Measurements from ENCODE around the gene FAM20C.

The FAM20C gene

DNA sequence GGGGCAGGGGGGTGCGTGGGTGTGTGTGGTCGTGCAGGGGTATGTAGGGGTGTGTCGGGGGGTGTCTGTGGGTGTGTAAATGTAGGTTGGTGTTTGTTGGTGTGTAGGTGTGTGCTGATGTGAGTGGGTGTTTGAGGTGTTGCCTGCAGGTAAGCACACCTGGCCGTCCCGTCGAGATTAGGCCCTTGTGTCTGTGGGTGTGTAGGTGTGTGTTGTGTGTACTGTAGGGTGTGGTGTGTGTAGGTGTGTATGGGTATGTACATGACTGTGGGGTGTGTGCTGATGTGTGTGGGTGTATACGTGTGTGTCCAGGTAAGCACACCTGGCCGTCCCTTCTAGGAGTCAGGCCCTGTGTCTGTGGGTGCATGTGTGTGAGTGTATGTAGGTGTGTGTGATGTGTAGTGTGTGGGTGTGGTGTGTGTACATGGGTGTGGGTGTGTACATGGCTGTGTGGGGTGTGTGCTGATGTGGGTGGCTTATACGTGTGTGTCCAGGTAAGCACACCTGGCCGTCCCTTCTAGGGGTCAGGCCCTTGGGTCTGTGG, 15.8 kb downstream of the FAM20C start:
- DNase-seq (ENCODE audit: low spot score) (no peak), FAIRE-seq (no peak)

DNA sequence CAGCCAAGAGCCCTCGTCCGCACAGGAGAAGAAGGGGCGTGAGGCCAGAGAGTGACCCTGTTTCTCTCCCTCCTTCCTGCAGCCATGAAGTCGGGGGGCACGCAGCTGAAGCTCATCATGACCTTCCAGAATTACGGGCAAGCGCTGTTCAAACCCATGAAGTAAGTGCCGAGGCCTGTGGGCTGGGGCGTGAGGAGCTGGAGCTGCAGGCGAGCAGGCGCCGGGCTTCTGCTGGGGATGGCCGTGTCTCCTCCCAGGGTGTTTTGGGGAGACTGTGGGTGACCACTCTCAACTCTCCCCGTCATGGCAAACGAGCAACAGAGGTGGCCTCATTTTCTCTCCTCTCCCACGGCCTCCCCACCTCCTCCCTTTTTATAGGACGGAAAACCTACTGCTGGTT, 16.4 kb downstream of the FAM20C start:
- no peak for DNase-seq (ENCODE audit: low spot score)
- FAIRE-seq, result no peak

DNA sequence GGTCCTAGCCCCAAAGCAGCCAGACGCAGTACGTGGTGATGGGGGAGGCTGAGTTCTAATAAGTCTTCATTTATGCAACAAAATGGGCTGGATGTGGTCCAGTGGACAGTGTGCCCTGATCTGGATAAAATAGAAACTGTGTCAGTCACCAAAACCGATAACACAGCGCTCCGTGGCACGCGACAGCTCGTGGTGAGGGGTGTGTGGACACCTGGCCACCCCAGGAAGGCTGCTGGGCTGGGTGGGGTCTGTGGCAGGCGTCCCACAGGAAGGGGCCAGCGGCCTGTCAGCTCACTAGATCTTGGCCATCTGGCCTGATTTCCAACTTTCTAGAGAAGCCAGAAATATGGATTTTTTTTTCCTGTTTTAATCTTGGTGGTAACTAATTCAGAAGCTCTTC, 17.0 kb downstream of the FAM20C start:
- DNase-seq (ENCODE audit: low spot score) (no peak), FAIRE-seq (no peak)

DNA sequence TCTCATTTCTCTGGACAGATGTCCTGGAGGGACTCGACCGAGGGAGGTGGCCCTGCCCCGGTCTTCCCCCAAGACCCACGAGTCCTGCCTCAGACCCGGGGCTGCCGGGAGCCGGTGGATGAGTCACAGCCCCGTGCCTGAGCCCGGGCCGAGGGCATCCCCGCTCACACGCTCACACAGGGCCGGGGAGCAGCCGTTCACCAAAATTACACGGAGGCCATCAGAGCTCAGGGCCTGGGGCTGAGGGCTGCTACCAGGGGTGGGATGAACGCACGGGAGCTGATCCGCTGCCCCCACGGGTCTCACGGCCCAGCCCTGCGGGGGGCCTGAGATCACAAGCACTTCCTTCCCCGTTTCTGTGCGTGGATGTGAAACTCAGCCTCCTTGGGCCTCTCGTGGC, 17.5 kb downstream of the FAM20C start:
- FAIRE-seq (no peak), DNase-seq (ENCODE audit: low spot score) (no peak)

DNA sequence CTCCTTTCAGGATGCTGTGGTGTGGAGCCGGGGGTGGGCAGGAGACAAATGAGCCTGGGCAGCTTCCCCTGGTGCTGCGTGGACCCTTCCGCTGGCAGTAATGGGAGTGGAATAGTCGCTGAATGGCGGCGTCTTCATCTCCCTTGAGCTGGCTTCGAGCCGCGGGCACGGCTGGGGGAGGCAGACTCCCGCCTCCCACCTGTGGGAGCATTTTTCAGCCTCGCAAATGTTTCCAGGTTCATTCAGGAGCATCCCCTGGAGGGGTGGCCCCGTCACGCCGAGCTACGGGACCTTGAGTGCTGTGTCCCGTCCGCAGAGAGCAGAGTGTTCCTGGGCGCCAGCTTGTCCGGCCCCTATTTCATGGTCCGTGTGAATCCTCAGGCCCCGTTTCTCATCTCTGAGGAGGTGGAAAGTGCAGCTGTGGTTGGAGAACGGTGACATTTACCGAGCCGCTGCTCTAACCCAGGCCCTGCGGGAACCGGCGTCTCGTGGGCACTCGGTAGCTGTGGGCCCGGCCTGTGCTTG, 18.1 kb downstream of the FAM20C start:
- DNase-seq (ENCODE audit: low spot score), result no peak
- FAIRE-seq, result no peak

DNA sequence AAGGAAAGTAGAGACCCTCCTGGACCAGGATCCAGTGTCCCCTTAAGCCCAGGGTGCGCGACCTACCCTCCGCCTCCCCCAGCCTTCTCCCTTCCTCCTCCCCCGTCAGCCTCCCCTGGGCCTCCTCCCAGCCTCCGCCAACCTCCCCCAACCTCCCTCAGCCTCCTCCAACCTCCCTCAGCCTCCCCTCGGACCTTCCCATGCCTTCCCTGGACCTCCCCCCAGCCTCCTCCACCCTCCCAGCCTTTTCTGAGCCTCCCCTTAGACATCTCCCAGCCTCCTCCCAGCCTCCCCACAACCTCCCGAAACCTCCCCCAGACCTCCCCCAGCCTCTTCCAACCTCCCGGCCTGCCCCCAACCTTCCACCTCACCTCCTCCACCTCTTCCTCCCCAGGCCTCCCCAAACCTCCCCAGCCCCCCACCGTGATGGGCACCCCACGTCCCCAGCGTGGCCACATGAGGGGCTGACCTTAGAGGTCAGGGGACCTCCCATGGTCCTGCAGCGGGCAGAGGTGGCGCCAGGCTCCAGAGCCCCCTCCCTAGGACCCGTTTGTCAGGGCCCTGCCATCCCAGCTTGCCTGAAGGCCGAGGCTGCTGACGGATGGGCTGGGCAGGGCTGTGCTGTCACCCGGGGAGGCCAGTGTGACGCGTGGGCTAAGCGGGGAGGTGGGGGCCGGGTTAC, 18.8 kb downstream of the FAM20C start:
- FAIRE-seq (no peak), DNase-seq (ENCODE audit: low spot score) (no peak)

DNA sequence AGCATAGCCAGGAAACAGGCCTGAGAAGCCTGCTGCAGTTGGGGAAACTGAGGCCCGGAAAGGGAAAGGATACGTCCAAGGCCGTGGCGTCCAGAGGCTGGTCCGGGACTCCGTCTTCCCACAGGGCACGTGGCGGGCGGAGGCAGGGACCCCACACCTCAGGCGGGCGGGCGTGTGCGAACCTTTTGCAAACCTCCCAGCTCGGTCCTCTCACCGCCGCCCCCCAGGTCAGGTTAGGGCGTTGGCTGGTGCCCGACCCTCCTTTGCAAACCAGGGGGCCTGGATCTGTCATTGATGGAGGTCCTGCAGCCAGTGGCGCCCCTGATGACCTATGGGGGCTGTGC, 19.3 kb downstream of the FAM20C start:
- no peak for DNase-seq (ENCODE audit: low spot score)

DNA sequence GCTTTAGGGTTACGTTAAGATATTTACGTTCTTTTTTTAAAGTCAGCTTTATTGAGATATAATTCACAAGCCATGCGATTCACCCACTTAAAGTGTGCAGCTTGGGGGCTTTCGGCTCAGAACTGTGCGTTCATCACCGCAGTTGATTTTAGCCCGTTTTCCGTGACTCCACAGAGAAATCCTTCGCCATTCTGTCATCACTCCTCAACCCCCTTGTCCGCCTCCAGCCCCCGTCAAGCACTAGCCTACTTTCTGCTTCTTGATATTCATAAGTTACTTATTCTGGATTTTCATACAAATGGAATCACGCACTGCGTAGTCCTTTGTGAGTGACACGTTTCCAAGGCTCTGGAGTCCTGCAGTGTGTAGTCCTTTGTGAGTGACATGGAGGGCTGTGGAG, 20.4 kb downstream of the FAM20C start:
- FAIRE-seq (no peak), DNase-seq (ENCODE audit: low spot score) (no peak)

More for the DNA sequence above, 19.3 kb downstream of the FAM20C start:
- no peak for FAIRE-seq

DNA sequence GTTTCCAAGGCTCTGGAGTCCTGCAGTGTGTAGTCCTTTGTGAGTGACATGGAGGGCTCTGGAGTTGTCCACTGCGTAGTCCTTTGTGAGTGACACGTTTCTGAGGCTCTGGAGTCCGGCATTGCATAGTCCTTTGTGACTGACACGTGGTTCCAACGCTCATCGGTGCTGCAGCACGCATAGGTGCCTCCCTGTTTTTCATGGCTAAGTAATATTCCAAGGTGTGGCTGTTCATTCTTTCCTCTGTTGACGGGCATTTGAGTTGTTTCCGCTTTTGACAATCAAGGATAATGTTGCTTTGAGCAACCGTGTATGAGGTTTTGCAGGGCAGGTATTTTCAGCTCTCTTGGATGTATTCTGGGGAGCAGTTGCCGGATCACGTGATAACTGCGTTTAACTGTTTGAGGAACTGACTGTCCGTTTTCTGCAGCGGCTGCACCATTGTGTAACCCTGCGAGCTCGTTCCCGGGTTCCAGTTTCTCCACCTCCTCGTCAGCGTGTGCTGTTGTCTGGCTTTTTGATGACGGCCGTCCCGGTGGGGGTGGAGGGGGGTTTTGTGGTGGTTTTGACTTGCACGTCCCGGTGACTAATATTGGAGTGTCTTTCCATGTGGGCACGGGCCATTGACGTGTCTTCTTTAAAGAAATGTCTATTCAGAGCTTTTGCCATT, 21.1 kb downstream of the FAM20C start:
- FAIRE-seq, result no peak
- DNase-seq (ENCODE audit: low spot score), result no peak

DNA sequence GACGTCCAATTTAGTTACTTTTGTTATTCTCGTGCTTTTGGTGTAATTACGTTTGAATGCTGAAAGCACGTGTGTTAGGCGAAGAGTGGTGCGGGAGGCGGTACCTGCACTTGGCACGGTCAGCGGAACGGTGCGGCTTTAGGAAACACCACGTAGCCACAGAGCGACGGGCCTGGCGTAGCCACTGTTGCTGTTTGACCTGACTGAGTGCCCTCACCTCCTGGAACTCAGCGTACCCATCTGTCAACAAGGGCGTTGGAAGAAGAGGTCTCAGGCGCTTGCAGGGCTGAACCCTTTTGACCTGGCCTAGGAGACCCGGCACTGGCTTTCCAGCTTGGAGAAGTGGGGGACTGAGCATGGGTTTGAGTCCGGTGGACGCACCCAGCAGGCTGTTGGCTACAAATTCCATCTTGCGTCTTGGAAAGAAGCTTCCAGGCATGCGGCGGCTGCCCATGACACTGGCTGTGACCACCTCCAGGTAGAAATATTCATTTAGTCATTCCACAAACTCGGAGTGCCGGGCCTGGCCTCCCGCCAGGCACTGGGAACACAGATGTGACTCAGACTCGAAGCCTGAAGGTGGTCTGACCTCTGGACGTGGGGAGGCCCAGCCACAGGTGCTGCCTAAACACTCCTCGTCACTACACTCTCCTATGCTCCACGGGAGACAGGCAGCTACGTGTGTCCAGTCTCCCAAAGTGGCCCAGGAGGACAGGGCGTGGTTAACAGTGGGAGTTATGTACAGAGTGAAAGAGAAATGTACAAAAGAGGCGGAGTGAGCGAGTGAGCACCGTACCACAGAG, 22.2 kb downstream of the FAM20C start:
- FAIRE-seq, result peak; percentile 89

DNA sequence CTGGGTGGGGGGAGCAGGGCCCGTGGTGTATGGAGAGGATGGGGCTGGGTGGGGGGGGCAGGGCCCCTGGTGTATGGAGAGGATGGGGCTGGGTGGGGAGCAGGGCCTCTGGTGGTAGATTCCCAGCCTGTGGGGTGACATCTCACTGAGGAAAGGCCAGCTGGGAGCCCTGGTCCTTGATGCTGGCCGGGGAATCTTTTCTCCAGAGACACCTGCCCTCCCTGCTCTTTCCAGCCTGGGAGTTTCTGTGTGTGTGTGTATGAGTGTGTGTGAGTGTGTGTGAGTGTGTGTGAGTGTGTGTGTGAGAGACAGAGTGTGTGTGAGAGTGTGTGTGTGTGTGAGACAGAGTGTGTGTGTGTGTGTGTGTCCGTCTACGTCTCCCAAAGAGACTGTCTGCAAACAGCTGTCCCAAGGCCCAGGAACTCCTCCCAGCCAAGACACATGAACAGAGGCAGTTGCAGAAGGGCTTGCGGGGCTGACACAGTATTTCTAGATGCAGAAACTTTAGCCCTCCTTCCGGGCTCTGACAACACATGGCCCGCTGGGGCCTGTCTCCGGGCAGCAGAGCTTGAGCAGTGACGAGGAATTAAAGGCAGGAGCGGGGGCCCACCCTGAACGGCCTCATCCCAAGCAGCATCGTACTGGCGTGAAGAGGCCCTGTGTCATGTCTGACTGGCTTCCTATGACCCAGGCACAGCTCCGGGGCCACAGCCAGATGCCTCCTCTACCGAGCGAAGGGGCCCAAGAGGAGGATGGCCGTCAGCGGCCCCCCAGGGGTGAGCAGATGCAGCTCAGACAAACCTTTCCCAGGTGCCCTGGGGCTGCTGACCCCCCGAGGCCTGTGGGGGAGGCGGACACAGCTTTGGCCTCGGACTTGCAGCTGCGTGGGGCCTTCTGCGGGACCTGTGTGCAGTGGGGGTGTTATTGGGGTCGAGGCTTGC, 24.3 kb downstream of the FAM20C start:
- no peak for DNase-seq (ENCODE audit: low spot score)
- no peak for FAIRE-seq

More for the DNA sequence above, 22.2 kb downstream of the FAM20C start:
- DNase-seq (ENCODE audit: low spot score), result peak; percentile 85

DNA sequence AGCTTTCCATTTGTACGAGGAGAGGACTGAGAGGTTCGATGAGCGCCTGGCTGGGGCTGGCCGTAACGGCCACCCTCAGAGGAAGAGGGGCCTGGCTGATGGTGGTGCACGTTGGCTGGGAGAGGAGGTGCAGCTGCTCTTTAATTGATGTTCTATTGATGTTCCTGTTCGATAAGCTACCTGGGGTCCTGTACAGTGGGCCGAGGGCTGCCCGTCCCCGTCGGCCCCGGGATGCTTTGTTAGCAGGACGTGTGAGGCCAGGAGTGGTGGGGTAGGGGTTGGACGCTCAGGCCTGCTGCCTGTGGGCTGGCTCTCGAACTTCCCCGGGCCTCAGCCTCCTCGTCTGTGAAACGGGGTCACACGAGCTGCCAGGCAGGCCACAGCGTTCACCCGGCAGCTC, 25.4 kb downstream of the FAM20C start:
- no peak for FAIRE-seq
- DNase-seq (ENCODE audit: low spot score), result no peak

DNA sequence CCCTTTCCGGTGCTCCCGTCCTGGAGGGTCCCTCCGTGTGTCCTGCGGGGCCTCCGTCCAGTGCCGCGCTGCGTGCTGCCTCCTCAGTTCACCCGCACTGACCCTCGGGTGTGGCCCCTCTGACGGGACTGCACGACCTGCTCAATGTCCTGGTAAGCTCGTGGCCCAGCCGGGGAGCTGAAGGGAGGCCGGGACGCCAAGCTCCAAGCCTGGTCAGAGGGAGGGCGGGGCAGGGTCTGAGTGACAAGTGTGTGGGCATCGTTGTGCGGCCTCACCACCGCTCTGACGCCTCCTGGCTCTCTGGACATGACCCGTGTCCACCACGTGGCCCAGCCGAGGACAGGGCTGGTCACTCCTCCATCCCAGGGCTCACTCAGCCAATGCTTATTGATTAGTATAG, 25.9 kb downstream of the FAM20C start:
- DNase-seq (ENCODE audit: low spot score), result no peak
- no peak for FAIRE-seq

DNA sequence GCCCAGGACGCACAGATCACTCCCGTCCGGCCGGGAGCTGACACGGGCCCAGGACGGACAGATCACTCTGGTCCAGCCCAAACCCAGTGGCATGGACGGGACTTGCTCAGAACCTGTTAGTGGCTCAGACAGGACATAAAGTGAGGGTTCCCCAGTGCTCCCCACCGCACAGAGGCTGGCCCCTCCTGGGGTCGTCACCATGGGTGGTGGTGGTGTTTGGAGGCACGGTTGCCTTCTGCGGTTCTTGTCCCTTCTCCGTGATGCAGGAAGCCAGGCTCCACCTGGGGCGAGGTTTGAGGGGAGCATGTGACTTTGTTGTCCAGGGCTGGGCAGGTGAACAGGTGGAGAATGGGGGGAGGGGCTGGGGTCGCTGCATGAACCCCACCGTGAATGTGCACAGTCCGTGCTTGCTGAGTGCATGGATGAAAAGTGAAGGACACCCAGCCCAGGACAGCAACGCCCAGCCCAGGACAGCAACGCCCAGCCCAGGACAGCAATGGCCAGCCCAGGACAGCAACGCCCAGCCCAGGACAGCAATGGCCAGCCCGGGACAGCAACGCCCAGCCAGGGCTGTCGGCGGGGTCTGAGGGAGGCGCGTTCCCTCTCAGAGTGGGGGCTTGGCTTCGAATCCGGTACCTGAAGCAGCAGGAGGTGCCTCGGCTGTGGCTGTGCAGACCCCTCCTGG, 26.7 kb downstream of the FAM20C start:
- DNase-seq (ENCODE audit: low spot score), result no peak
- no peak for FAIRE-seq

DNA sequence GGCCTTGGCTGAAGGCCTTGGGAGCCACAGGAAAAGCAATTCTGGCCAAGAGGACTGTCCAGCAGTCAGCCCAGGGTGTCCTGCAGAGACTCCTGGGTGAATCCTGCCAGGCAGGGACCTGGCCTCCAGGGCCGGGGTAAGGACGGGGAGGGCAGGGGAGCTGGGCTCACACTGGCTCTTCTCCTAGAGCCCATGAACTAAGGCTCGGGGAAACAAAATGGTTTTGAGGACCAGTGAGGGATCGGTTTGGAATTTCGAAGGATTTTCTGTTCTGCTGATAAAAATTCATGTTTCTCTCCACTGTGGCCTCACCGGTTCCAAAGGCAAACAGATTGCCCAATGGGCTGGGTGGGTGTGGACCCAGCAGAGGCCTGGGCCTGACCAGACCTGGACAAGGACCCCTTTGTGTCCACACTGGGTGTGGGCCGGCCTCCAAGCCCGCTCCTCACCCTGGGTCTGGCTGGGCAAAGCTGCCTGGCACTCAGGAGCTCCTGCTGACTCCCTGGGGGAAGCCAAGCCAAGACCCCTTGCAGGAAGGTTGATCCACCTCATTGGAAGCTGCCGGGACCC, 27.3 kb downstream of the FAM20C start:
- FAIRE-seq, result no peak
- no peak for DNase-seq (ENCODE audit: low spot score)

DNA sequence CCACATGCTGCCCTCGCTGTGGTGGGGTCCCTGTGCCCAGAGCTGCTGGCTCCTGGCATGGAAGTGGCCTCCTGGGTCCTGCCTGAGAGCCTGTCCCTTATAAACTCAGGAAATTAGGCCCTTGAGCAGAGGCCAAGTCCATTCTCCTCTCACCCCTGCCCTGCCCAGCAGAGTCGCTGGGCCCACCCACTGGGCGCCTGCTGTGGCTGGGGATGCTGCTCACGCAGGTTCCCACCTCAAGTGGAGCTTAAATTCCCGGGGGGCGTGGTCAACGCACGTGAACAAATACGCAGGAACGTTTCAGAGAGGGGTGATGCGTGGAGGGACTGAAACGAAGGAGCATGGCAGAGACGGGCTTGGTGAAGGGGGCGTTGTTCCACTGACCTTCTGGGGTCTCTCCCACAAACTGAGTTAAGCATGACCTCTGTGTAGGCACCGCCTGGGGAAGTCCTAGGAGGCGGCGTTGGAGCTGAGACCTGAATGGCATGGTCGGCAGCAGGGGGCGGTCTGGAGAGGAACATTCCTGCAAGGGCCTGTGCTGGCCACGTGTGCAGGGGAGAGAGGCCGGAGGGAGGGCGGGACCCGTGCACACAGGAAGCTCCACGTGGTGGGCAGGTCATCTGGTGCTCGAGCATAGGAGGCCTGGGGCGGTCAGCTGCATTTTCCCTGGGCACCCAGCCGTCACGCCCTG, 27.9 kb downstream of the FAM20C start:
- FAIRE-seq, result no peak
- no peak for DNase-seq (ENCODE audit: low spot score)

DNA sequence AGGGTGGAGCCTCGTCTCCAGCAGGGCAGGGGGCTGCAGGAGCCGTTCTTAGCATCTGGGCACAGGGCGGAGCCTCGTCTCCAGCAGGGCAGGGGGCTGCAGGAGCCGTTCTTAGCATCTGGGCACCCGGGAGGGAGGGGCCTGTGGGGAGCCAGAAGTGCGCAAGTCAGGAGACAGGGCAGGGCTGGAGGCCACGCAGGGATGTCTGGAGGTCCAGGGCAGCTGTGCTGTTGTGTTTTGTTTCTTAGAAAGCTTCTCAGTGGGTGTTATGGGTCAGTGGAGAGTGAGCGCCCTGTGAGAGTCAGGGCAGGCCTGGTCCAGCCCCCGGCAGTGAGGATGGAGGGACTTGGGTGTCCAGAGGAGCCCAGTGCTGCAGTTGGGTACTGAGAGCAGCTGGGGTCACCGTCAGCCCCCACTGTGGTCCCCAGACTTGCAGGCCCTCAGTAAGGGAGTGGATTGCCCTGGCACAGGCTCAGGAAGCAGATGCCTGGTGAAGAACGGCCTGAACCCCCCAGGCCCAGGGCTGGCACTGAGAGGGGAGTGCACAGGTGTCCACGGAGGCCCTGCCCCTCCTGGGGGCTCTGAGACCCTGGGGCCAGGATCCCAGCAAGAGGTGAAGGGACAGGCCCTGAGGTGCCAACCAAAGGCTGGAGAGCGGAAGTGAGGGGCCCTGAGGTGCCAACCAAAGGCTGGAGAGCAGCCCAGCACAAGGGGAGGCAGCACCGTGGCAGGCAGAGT, 29.8 kb downstream of the FAM20C start:
- no peak for DNase-seq (ENCODE audit: low spot score)

DNA sequence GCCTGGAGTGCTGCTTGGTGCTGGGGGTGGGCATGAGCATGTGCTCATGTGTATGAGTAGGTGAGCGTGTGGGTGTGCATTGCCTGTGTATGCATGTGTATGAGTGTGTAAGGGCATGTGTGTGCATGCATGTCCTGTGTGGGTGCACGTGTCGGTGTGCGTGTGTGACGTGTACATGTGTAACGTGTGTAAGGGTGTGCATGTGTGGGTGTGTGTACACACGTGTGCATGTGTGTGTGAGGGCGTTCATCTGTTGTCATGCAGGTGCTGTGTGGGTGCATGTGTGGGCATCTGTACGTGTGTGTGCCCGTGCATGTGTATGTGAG, 30.3 kb downstream of the FAM20C start:
- DNase-seq (ENCODE audit: low spot score) (no peak), FAIRE-seq (no peak)

More for the DNA sequence above, 29.8 kb downstream of the FAM20C start:
- FAIRE-seq, result no peak

Data from RCC 7860 (cell line).